ENCODE data around the gene PPCS.

PPCS gene

GRCh38 chr1:42424201-42424600 is 32.1 kb upstream of the PPCS start:
- Histone ChIP-seq H3K27ac (no peak overlapping the region), H3K27me3 (ENCODE audit: insufficient read depth, low read depth, severe bottlenecking) (no peaks in the 10 kb centered on the region), H3K9me3 (ENCODE audit: severe bottlenecking) (no peaks in the 10 kb centered on the region), H3K36me3 (no peaks in the 10 kb centered on the region), H3K4me3 (ENCODE audit: low read depth, low read length) (no peak overlapping the region)
- no peak for TF ChIP-seq CTCF (IDR thresholded peaks at IDR 0.05; ENCODE audit: low read depth, low read length)
- no peak for DNase-seq

DNA sequence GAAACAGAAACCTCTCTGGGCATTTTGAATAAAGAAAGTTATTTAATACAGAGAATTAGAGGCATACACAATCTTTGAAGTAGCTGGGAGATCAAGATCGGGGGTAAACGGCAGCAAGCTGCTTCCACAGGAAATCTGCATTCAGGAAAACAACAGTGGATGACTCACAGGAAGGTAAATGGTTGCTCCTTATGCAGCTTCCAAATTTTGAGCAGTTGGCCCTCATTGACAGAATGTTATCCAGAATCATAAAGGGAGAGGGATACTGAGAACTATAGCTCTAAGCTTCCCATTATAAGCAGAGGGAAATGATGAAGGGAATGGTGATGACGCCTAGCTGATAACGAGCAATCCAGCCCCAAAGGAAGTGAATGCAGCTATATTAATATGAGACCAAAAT is 29.1 kb upstream of the PPCS start:
- TF ChIP-seq CTCF (IDR thresholded peaks at IDR 0.05; ENCODE audit: low read depth, low read length): no peak
- H3K4me3 ChIP-seq (ENCODE audit: low read depth, low read length): no peak overlapping the region
- no peaks in the 10 kb centered on the region for H3K9me3 ChIP-seq (ENCODE audit: severe bottlenecking)
- no peaks in the 10 kb centered on the region for H3K36me3 ChIP-seq
- no peaks in the 10 kb centered on the region for H3K27me3 ChIP-seq (ENCODE audit: insufficient read depth, low read depth, severe bottlenecking)
- no peak overlapping the region for H3K27ac ChIP-seq
- DNase-seq: no peak

- no peak for DNase-seq
- Histone ChIP-seq H3K27me3 (ENCODE audit: insufficient read depth, low read depth, severe bottlenecking) (no peaks in the 10 kb centered on the region), H3K27ac (no peak overlapping the region), H3K9me3 (ENCODE audit: severe bottlenecking) (no peaks in the 10 kb centered on the region), H3K36me3 (no peaks in the 10 kb centered on the region), H3K4me3 (ENCODE audit: low read depth, low read length) (no peak overlapping the region)
- no peak for TF ChIP-seq CTCF (IDR thresholded peaks at IDR 0.05; ENCODE audit: low read depth, low read length)
Observed at GRCh38 chr1:42429603-42430002, 26.7 kb upstream of the PPCS start.

- DNase-seq: no peak
- no peak for TF ChIP-seq CTCF (IDR thresholded peaks at IDR 0.05; ENCODE audit: low read depth, low read length)
- no peaks in the 10 kb centered on the region for H3K36me3 ChIP-seq
Observed at GRCh38 chr1:42430286-42431135, 25.8 kb upstream of the PPCS start.

DNA sequence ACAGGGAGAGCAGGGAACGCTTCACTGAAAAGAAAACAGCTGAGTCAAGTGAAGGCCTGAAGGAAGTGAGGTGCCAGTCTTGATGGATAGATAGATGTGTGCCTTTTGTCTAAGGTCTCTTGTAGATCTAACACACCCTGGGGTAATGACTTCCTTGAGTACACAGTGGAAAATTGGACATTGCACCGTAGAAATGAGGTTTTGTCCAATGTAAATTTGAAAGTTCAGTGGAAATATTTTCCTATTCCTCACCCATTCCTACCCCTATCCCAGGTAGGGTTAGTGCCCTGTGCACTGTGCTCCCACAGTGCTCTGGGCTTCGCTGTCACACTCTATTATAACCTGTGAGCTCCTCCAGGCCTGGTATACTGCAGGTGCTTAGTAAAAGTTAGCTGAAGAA is 24.8 kb upstream of the PPCS start:
- TF ChIP-seq CTCF (IDR thresholded peaks at IDR 0.05; ENCODE audit: low read depth, low read length): no peak
- Histone ChIP-seq H3K9me3 (ENCODE audit: severe bottlenecking) (no peaks in the 10 kb centered on the region), H3K36me3 (no peaks in the 10 kb centered on the region), H3K27me3 (ENCODE audit: insufficient read depth, low read depth, severe bottlenecking) (no peaks in the 10 kb centered on the region), H3K4me3 (ENCODE audit: low read depth, low read length) (no peak overlapping the region), H3K27ac (no peak overlapping the region)
- DNase-seq: no peak

More at GRCh38 chr1:42430286-42431135, 25.8 kb upstream of the PPCS start:
- H3K4me3 ChIP-seq (ENCODE audit: low read depth, low read length): no peak overlapping the region
- H3K9me3 ChIP-seq (ENCODE audit: severe bottlenecking): no peaks in the 10 kb centered on the region
- no peak overlapping the region for H3K27ac ChIP-seq
- H3K27me3 ChIP-seq (ENCODE audit: insufficient read depth, low read depth, severe bottlenecking): no peaks in the 10 kb centered on the region

- no peak for TF ChIP-seq CTCF (IDR thresholded peaks at IDR 0.05; ENCODE audit: low read depth, low read length)
- Histone ChIP-seq H3K9me3 (ENCODE audit: severe bottlenecking) (no peaks in the 10 kb centered on the region), H3K4me3 (ENCODE audit: low read depth, low read length) (no peak overlapping the region), H3K27me3 (ENCODE audit: insufficient read depth, low read depth, severe bottlenecking) (no peaks in the 10 kb centered on the region), H3K27ac (no peak overlapping the region), H3K36me3 (no peaks in the 10 kb centered on the region)
- DNase-seq: no peak
Observed at GRCh38 chr1:42432714-42433113, 23.6 kb upstream of the PPCS start.

Data from WERI-Rb-1 (cell line).